ENCODE results near the gene NOC2L. TPM values are rescaled to one million over a fixed set of nuclear protein-coding genes. Genes with fewer than 3 reads are reported as not detected.
A peak's percentile ranks its signal among the peaks of the same experiment; 100 is the strongest.

Gene NOC2L
- polyA plus RNA-seq, 1 donor (not counting 4 experiments of a cell fraction or from before 2014, with no cell fraction given) = 51.8 TPM

DNA sequence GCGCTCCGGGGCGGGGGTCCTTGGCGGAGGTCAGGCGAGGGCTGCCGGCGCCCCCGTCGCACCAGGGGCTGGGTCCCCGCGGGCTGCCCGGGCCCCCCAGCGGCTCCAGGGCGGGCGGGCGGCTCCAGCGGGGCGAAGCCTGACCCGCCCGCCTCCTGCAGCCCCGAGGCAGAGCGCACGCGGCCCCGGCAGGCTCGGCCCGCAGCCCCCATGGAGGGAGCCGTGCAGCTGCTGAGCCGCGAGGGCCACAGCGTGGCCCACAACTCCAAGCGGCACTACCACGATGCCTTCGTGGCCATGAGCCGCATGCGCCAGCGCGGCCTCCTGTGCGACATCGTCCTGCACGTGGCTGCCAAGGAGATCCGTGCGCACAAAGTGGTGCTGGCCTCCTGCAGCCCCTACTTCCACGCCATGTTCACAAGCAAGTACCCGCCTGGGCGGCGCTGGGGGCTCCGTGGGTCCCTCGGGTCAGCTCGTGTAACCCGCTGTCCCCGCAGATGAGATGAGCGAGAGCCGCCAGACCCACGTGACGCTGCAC, 2.1 kb upstream of the NOC2L start:
- dilution Hi-C loops (cut with MboI; ENCODE audit: extremely low pct_ligation_motif_present, low sequenced_read_pairs) = no loop called here
- no peak for FAIRE-seq
- TF ChIP-seq EZH2 (IDR thresholded peaks at IDR 0.05; ENCODE audit: low read length) = no peak
- TF ChIP-seq, protein P1, sequence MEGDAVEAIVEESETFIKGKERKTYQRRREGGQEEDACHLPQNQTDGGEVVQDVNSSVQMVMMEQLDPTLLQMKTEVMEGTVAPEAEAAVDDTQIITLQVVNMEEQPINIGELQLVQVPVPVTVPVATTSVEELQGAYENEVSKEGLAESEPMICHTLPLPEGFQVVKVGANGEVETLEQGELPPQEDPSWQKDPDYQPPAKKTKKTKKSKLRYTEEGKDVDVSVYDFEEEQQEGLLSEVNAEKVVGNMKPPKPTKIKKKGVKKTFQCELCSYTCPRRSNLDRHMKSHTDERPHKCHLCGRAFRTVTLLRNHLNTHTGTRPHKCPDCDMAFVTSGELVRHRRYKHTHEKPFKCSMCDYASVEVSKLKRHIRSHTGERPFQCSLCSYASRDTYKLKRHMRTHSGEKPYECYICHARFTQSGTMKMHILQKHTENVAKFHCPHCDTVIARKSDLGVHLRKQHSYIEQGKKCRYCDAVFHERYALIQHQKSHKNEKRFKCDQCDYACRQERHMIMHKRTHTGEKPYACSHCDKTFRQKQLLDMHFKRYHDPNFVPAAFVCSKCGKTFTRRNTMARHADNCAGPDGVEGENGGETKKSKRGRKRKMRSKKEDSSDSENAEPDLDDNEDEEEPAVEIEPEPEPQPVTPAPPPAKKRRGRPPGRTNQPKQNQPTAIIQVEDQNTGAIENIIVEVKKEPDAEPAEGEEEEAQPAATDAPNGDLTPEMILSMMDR (optimal IDR thresholded peaks at IDR 0.05 in 1 of 3, IDR thresholded peaks at IDR 0.05 in 1 of 3, conservative IDR thresholded peaks at IDR 0.05 in 1 of 3; ENCODE audit: extremely low read depth in 1 of 3, insufficient read depth in 2 of 3, low read length in 3 of 3) = no peak
- Histone ChIP-seq H3K4me2 (ENCODE audit: control insufficient read depth, extremely low read depth, insufficient read depth, low read depth, low read length) (peak overlapping the region; percentile 58), H4K20me1 (ENCODE audit: control insufficient read depth, extremely low read depth, insufficient read depth, low read length) (peaks cover 7% of the 10 kb centered on the region), H3K9me1 (ENCODE audit: control insufficient read depth, extremely low read depth, insufficient read depth, low read length) (no peaks in the 10 kb centered on the region), H2AFZ (ENCODE audit: control insufficient read depth, low read length) (no peak overlapping the region), H3K4me1 (ENCODE audit: control insufficient read depth, extremely low read depth, insufficient read depth, low read length) (peaks cover 15% of the 10 kb centered on the region), H3K79me2 (ENCODE audit: control insufficient read depth, insufficient read depth, low read length) (peaks cover 27% of the 10 kb centered on the region), H3K27me3 (ENCODE audit: control insufficient read depth, extremely low read depth, insufficient read depth, low read length) (peaks cover 5% of the 10 kb centered on the region), H3K36me3 (ENCODE audit: control insufficient read depth in 2 of 2, extremely low read depth in 1 of 2, insufficient read depth in 2 of 2, low read length in 2 of 2) (peaks cover 14 to 16% of the 10 kb centered on the region in 2 experiments), H3K27ac (ENCODE audit: control insufficient read depth, insufficient read depth, low read length) (no peak overlapping the region), H3K9me3 (ENCODE audit: control insufficient read depth, low read depth, low read length) (no peaks in the 10 kb centered on the region), H3K4me3 (ENCODE audit: control insufficient read depth in 2 of 3, extremely low read depth in 1 of 3, insufficient read depth in 2 of 3, low read depth in 1 of 3, low read length in 3 of 3) (peak overlapping the region; percentile 59 to 62 (median 62)), H3K9ac (ENCODE audit: control insufficient read depth, extremely low read depth, insufficient read depth, low read length) (peak overlapping the region; percentile 52)
- no peak for DNase-seq (ENCODE audit: low read depth, low spot score)

- Histone ChIP-seq H3K4me2 (ENCODE audit: control insufficient read depth, extremely low read depth, insufficient read depth, low read depth, low read length) (peak within 1 kb of the TSS; percentile 58), H3K9ac (ENCODE audit: control insufficient read depth, extremely low read depth, insufficient read depth, low read length) (peak within 1 kb of the TSS; percentile 52), H3K4me3 (ENCODE audit: control insufficient read depth in 2 of 3, extremely low read depth in 1 of 3, insufficient read depth in 2 of 3, low read depth in 1 of 3, low read length in 3 of 3) (peak within 1 kb of the TSS; percentile 59 to 62 (median 62)), H3K27ac (ENCODE audit: control insufficient read depth, insufficient read depth, low read length) (no peak within 1 kb of the TSS), H3K4me1 (ENCODE audit: control insufficient read depth, extremely low read depth, insufficient read depth, low read length) (peaks cover 13% of the 10 kb centered on the region), H3K36me3 (ENCODE audit: control insufficient read depth in 2 of 2, extremely low read depth in 1 of 2, insufficient read depth in 2 of 2, low read length in 2 of 2) (peaks cover 21 to 22% of the 10 kb centered on the region in 2 experiments), H3K79me2 (ENCODE audit: control insufficient read depth, insufficient read depth, low read length) (peaks cover 29% of the 10 kb centered on the region), H2AFZ (ENCODE audit: control insufficient read depth, low read length) (peak within 1 kb of the TSS; percentile 43), H3K9me1 (ENCODE audit: control insufficient read depth, extremely low read depth, insufficient read depth, low read length) (no peaks in the 10 kb centered on the region), H3K9me3 (ENCODE audit: control insufficient read depth, low read depth, low read length) (no peaks in the 10 kb centered on the region), H3K27me3 (ENCODE audit: control insufficient read depth, extremely low read depth, insufficient read depth, low read length) (peaks cover 5% of the 10 kb centered on the region), H4K20me1 (ENCODE audit: control insufficient read depth, extremely low read depth, insufficient read depth, low read length) (peaks cover 7% of the 10 kb centered on the region)
- dilution Hi-C loops (cut with MboI; ENCODE audit: extremely low pct_ligation_motif_present, low sequenced_read_pairs) = no loop called here
- FAIRE-seq (no peak), DNase-seq (ENCODE audit: low read depth, low spot score) (no peak)
- TF ChIP-seq EZH2 (IDR thresholded peaks at IDR 0.05; ENCODE audit: low read length) = no peak
- TF ChIP-seq, protein P1 (optimal IDR thresholded peaks at IDR 0.05 in 1 of 3, IDR thresholded peaks at IDR 0.05 in 1 of 3, conservative IDR thresholded peaks at IDR 0.05 in 1 of 3; ENCODE audit: extremely low read depth in 1 of 3, insufficient read depth in 2 of 3, low read length in 3 of 3) = no peak
Observed at GRCh38 chr1:960363-961131, 1.5 kb upstream of the NOC2L start, which contains the start of gene KLHL17. Gene KLHL17 (plus strand): TSS chr1:960584. CDS start chr1:960694, 110 bp downstream.

All from keratinocyte (primary cell).